Body of pancreas (tissue), 4 donors: Measurements from ENCODE around the gene GTF2A1. TPM values are rescaled to one million over a fixed set of nuclear protein-coding genes. Genes with fewer than 3 reads are reported as not detected.

Source experiments
- ATAC-seq: fragments of 150-250 bp; one replicate; pipeline ENCODE4 v1.9.1; 2016
- DNase-seq, 4 donors: peaks; one replicate each; pipeline ENCODE4 v3.0.0-alpha.2; 2019
- H3K27ac ChIP-seq, 4 donors: fragments of 200-600 bp; sonication (generic); 1 replicate in 3 of 4; 2 replicates in 1 of 4; pipeline versions ENCODE4 v1.5.1 to v1.6.1; 2016 to 2019; ENCODE audit warnings: mild to moderate bottlenecking in 1 of 4, mixed read lengths in 1 of 4, moderate library complexity in 1 of 4
- H3K27me3 ChIP-seq, 2 donors: fragments of 200-600 bp; sonication (generic); one replicate each; pipeline ENCODE4 v1.6.0; 2016; ENCODE audit warnings: mild to moderate bottlenecking in 1 of 2
- H3K36me3 ChIP-seq, 2 donors: fragments of 200-600 bp; sonication (generic); replicated peaks in 1 of 2; 2 replicates each; pipeline ENCODE4 v1.5.1; 2016; ENCODE audit warnings: low read depth in 2 of 2; ENCODE audit not compliant: insufficient read depth in 1 of 2
- H3K4me1 ChIP-seq: fragments of 200-600 bp; sonication (generic); one replicate; pipeline ENCODE4 v1.6.0; 2016
- H3K4me3 ChIP-seq, 2 donors: fragments of 200-600 bp; sonication (generic); 1 replicate in 1 of 2; 2 replicates in 1 of 2; pipeline ENCODE4 v1.5.1; 2016 to 2019
- H3K9me3 ChIP-seq, 3 donors: fragments of 200-600 bp; sonication (generic); 1 replicate in 2 of 3; 2 replicates in 1 of 3; pipeline ENCODE4 v1.5.1; 2016
- CTCF ChIP-seq, 7 experiments: fragments of 450-650 bp in 4 of 7; fragments of 200-600 bp in 3 of 7; sonication (generic) in 3 of 7; IDR thresholded peaks; one replicate each; pipeline ENCODE4 v1.5.1; 2016 to 2019; ENCODE audit warnings: antibody characterized with exemption in 7 of 7
- POLR2A ChIP-seq, 3 donors: fragments of 450-650 bp; IDR thresholded peaks; one replicate each; pipeline ENCODE4 v1.6.1; 2016; ENCODE audit warnings: antibody characterized with exemption in 3 of 3, mild to moderate bottlenecking in 2 of 3
- WGBS, 2 donors: methylation state at CpG; one replicate each; pipeline ENCODE4 v1.1.5; 2017; 5-methylcytosine and 5-hydroxymethylcytosine counted together
- intact Hi-C: fragments of 100-400 bp; cut with DNase I; formaldehyde crosslinking; loops from one replicate; pipeline ENCODE4 v1.15.1; 2023
- total RNA-seq, 2 donors: library from RNA; depleted of rRNA; stranded (reverse); fragments of >200 nt; gene quantifications; one replicate each; pipeline ENCODE4 v1.1.0, GENCODE V29; 2016

GTF2A1 gene
- total RNA-seq, 2 donors from 2014 or later: 4.0 to 9.3 TPM

- no peaks in the 10 kb centered on the region for H3K9me3 ChIP-seq
- H3K27ac ChIP-seq: peak overlapping the region in 1 of 4 donors; percentile 14
- ATAC-seq (peak; percentile 27), DNase-seq (no peak)
- no peak overlapping the region for H3K4me3 ChIP-seq
- TF ChIP-seq CTCF (IDR thresholded peaks at IDR 0.05): no peak
- no peak for TF ChIP-seq POLR2A (IDR thresholded peaks at IDR 0.05)
- H3K27me3 ChIP-seq: no peaks in the 10 kb centered on the region
- H3K36me3 ChIP-seq: peaks cover 0 to 3% of the 10 kb centered on the region in 2 donors
- H3K4me1 ChIP-seq: peaks cover 31% of the 10 kb centered on the region
- intact Hi-C loops: no loop called here
Observed at GRCh38 chr14:81178063-81178462, 42.7 kb downstream of the GTF2A1 start.

DNA sequence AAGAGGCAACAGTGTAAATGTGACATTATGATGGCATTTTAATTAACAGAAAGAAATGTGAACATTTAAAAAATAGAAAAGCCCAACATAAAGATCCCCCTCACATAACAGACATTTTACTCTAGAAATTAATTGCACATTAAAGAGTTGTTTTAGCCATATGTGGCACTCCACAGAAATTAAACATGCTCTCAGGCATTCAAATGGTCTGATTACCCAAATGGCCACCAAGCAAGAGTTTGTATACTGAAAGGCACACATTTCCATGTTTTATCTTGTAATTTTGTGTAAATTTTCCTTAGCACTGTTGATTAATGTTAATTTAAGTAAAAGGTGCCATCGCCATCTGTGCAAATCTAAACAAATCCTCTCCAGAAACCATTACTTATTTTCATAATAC, 43.5 kb downstream of the GTF2A1 start:
- peak overlapping the region in 2 of 4 donors; percentile 14 to 19 for H3K27ac ChIP-seq
- H3K27me3 ChIP-seq: no peaks in the 10 kb centered on the region
- DNase-seq: no peak
- no peak for TF ChIP-seq CTCF (IDR thresholded peaks at IDR 0.05)
- TF ChIP-seq POLR2A (IDR thresholded peaks at IDR 0.05): no peak
- H3K9me3 ChIP-seq: no peaks in the 10 kb centered on the region
- intact Hi-C loops: no loop called here
- H3K36me3 ChIP-seq: peaks cover 0 to 3% of the 10 kb centered on the region in 2 donors
- no peak overlapping the region for H3K4me3 ChIP-seq
- WGBS, 2 donors: 65 to 68% methylated on average over 1 of the region's 1 CpG
- peaks cover 30% of the 10 kb centered on the region for H3K4me1 ChIP-seq
- ATAC-seq: no peak

- H3K9me3 ChIP-seq: no peaks in the 10 kb centered on the region
- peaks cover 0 to 3% of the 10 kb centered on the region in 2 donors for H3K36me3 ChIP-seq
- H3K27me3 ChIP-seq: no peaks in the 10 kb centered on the region
- no peak for ATAC-seq
- intact Hi-C loops: no loop called here
- no peak overlapping the region for H3K4me3 ChIP-seq
- H3K4me1 ChIP-seq: peaks cover 20% of the 10 kb centered on the region
- H3K27ac ChIP-seq: peak overlapping the region in 1 of 4 donors; percentile 14
- 87 to 88% methylated on average over 3 of the region's 3 CpGs for WGBS, 2 donors
- TF ChIP-seq POLR2A (IDR thresholded peaks at IDR 0.05) (no peak), CTCF (IDR thresholded peaks at IDR 0.05) (no peak)
- DNase-seq: peak in 3 of 4 donors; percentile 20 to 61 (median 57)
Observed at GRCh38 chr14:81176241-81176640, 44.5 kb downstream of the GTF2A1 start.

GRCh38 chr14:81172881-81173280, 47.9 kb downstream of the GTF2A1 start:
- Histone ChIP-seq H3K9me3 (no peaks in the 10 kb centered on the region), H3K4me3 (no peak overlapping the region), H3K27ac (no peak overlapping the region), H3K36me3 (no peaks in the 10 kb centered on the region), H3K27me3 (no peaks in the 10 kb centered on the region), H3K4me1 (peaks cover 19% of the 10 kb centered on the region)
- WGBS, 2 donors: 69 to 78% methylated on average over 3 of the region's 3 CpGs
- no peak for DNase-seq
- no peak for TF ChIP-seq POLR2A (IDR thresholded peaks at IDR 0.05)
- intact Hi-C loops: no loop called here
- ATAC-seq: no peak

GRCh38 chr14:81172353-81172752, 48.4 kb downstream of the GTF2A1 start:
- Histone ChIP-seq H3K27me3 (no peaks in the 10 kb centered on the region), H3K9me3 (no peaks in the 10 kb centered on the region), H3K4me3 (no peak overlapping the region), H3K27ac (no peak overlapping the region), H3K4me1 (peaks cover 15% of the 10 kb centered on the region), H3K36me3 (no peaks in the 10 kb centered on the region)
- intact Hi-C loops: no loop called here
- DNase-seq (no peak), ATAC-seq (no peak)
- TF ChIP-seq POLR2A (IDR thresholded peaks at IDR 0.05) (no peak), CTCF (IDR thresholded peaks at IDR 0.05) (no peak)
- WGBS, 2 donors: 78 to 82% methylated on average over 2 of the region's 2 CpGs
